GM12878 (cell line): ENCODE data around the gene CRAMP1.

ENCODE experiments used
- EED ChIP-seq: sonication (generic); IDR thresholded peaks from 2 replicates; pipeline ENCODE4 v1.6.1; 2016; ENCODE audit warnings: antibody characterized with exemption, low read depth
- EGR1 ChIP-seq, 2 experiments: IDR thresholded peaks; 1 replicate in 1 of 2; 2 replicates in 1 of 2; pipeline ENCODE4 v1.6.1; 2011 to 2012; ENCODE audit warnings: low read depth in 2 of 2, low read length in 2 of 2, borderline replicate concordance in 1 of 2, mild to moderate bottlenecking in 1 of 2, moderate library complexity in 1 of 2
- FOS ChIP-seq: IDR thresholded peaks from 3 replicates; pipeline ENCODE4 v1.6.1; 2011; ENCODE audit warnings: borderline replicate concordance; ENCODE audit not compliant: insufficient read length; ENCODE audit errors: extremely low read depth
- HDGF ChIP-seq: fragments of 450-650 bp; IDR thresholded peaks from 2 replicates; pipeline ENCODE4 v1.6.1; 2016; ENCODE audit warnings: antibody characterized with exemption
- KLF5 ChIP-seq: fragments of 450-650 bp; IDR thresholded peaks from 2 replicates; pipeline ENCODE4 v1.6.1; 2014; ENCODE audit warnings: mild to moderate bottlenecking; ENCODE audit not compliant: partially characterized antibody
- NR2C2 ChIP-seq: IDR thresholded peaks from 2 replicates; pipeline ENCODE4 v1.6.1; 2011; ENCODE audit warnings: borderline replicate concordance, low read depth; ENCODE audit not compliant: control insufficient read depth, insufficient read length
- PAX5 ChIP-seq: IDR thresholded peaks from 2 replicates; pipeline ENCODE4 v1.6.1; 2011; ENCODE audit warnings: low read depth, low read length, borderline replicate concordance
- POLR2AphosphoS5 ChIP-seq: IDR thresholded peaks from 2 replicates; pipeline ENCODE4 v1.6.1; 2011; ENCODE audit warnings: mild to moderate bottlenecking, low read length, inconsistent platforms
- SRF ChIP-seq, 2 experiments: IDR thresholded peaks; 2 replicates each; pipeline ENCODE4 v1.6.1; 2011; ENCODE audit warnings: low read depth in 2 of 2, low read length in 2 of 2, mild to moderate bottlenecking in 1 of 2, moderate library complexity in 1 of 2
- TF ChIP-seq, protein P1 (sequence below), 3 experiments: IDR thresholded peaks in 2 of 3; conservative IDR thresholded peaks in 1 of 3; 2 replicates each; pipeline ENCODE4 v1.5.1; 2011; ENCODE audit warnings: low read depth in 3 of 3, low read length in 3 of 3, mild to moderate bottlenecking in 3 of 3, control low read depth in 2 of 3, moderate library complexity in 2 of 3, inconsistent platforms in 1 of 3, mixed read lengths in 1 of 3; ENCODE audit not compliant: control insufficient read depth in 2 of 3, insufficient read depth in 1 of 3; ENCODE audit errors: extremely low read depth in 1 of 3

DNA sequence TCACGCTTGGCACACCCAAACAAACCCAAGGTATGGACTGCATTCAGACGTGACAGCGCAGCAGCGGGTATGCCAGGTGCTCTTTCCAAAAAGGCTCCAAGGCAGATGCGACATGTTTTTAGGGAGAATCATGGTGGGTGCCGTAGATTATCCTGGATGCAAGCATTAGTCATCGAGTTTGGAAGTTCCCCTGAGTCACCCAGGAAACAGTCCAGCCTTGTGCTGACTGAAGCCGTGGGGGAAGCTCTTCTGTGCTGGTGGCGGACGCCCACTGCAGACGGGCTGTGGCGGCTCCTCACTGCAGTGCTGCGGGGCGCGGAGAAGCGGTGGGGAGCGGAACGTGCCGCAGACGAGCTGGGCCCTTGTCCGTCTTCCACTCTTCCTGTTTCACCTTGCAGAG is 79.8 kb downstream of the CRAMP1 start:
- TF ChIP-seq EED (no peak), EGR1 (IDR thresholded peaks at IDR 0.05; ENCODE audit: borderline replicate concordance in 1 of 2, low read depth in 2 of 2, low read length in 2 of 2) (no peak), KLF5 (no peak), NR2C2 (no peak), SRF (IDR thresholded peaks at IDR 0.05; ENCODE audit: low read depth in 2 of 2, low read length in 2 of 2) (no peak), POLR2AphosphoS5 (no peak), HDGF (no peak), FOS (no peak), PAX5 (no peak)
- TF ChIP-seq, protein P1, sequence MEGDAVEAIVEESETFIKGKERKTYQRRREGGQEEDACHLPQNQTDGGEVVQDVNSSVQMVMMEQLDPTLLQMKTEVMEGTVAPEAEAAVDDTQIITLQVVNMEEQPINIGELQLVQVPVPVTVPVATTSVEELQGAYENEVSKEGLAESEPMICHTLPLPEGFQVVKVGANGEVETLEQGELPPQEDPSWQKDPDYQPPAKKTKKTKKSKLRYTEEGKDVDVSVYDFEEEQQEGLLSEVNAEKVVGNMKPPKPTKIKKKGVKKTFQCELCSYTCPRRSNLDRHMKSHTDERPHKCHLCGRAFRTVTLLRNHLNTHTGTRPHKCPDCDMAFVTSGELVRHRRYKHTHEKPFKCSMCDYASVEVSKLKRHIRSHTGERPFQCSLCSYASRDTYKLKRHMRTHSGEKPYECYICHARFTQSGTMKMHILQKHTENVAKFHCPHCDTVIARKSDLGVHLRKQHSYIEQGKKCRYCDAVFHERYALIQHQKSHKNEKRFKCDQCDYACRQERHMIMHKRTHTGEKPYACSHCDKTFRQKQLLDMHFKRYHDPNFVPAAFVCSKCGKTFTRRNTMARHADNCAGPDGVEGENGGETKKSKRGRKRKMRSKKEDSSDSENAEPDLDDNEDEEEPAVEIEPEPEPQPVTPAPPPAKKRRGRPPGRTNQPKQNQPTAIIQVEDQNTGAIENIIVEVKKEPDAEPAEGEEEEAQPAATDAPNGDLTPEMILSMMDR (IDR thresholded peaks at IDR 0.05 in 2 of 3, conservative IDR thresholded peaks at IDR 0.05 in 1 of 3; ENCODE audit: control insufficient read depth in 2 of 3, extremely low read depth in 1 of 3, insufficient read depth in 1 of 3, low read depth in 3 of 3, low read length in 3 of 3): no peak
